GM18517 (cell line): ENCODE results near the gene CLEC14A.

ENCODE experiments used
- ATAC-seq: cut with Tn5 transposase; IDR thresholded peaks from one replicate; pipeline ENCODE4 v1.9.1; 2021; ENCODE audit warnings: mild to moderate bottlenecking, moderate library complexity; ENCODE audit not compliant: unreplicated experiment

The CLEC14A gene

DNA sequence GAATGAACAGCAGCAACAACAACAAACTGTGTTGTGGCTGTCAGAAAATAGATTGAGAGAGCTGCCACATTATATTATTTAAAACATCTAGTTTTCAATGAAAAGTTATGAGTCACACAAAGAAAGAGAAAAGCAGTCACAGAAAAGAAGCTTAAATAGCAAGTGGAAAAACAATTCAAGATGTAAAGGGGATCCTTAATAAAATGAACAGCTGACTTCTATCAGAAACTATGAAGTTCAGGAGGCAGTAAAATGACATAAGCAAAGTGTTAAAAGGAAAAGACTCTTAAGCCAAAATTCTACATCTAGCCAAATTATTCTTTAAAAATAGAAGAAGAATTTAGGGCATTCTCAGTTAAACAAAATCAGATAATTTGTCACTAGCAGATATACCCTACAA, 5.6 kb downstream of the CLEC14A start:
- ATAC-seq = no peak

DNA sequence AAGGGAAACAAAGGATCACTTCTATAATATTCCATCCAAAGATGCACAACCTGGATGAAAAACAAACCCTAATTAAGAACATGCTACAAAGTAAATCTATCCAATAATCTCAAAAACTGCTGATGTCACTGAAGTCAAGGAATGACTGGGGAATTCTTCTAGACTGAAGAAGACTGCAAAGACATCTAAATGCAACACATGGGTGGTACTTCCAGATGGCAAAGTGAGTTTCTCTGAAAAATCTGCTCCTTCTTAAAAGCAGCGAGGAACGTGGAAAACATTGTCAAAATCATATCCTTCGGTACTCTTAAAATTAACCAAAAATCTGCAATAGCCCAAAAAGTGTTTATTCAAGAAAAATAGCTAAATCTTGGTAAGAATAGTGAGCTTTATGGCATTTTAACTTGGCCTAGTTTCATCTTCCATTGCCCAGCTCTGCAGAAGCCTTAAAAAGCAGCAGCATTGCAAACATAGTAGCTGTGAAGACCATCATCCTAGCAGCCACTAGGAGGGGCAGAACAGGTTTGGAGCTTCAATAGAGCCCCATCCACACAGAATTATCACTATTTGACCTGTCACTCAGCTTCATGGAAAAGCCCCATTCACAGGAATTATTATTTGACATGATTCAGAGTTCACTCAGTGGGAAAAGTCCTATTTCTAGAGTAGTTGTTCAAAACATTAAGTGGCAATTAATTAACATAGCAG, 7.4 kb downstream of the CLEC14A start:
- no peak for ATAC-seq

GRCh38 chr14:38243696-38244240, 12.1 kb downstream of the CLEC14A start:
- no peak for ATAC-seq

- no peak for ATAC-seq
Observed at GRCh38 chr14:38238878-38239277, 17.0 kb downstream of the CLEC14A start.

DNA sequence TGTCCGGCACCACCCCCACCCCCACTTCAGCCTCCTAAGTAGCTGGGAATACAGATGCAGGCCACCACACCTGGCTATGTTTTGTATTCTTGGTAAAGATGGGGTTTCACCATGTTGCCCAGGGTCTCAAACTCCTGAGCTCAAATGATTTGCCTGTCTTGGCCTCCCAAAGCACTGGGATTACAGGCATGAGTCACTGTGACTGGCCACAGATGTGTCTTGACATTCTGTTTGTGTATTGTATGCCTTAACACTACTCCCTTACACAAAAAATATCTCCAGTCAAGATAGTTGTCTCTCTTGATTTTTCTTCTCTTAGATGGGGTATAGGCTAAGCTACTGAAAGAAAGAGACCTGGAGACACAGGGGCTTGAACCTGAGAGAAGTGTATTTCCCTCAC, 17.6 kb downstream of the CLEC14A start:
- ATAC-seq = no peak

DNA sequence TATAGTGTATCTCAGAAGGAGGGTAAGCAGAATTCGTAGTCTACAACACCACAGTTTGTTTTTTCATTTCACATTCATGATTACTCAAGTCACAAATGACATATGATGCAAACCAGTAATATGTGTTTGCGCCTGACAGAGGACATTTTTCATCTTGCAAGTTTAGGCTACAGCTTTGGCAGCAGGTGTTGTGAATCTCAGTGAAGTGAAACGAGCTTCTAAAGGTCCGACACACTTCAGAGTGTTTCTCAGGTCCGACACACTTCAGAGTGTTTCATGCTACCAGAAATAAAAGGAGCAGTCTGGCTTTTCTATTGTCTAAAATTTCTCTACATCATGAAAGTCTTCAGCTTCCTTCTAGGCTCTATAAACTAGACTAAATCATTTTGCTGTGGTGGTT, 22.7 kb downstream of the CLEC14A start:
- ATAC-seq = no peak

DNA sequence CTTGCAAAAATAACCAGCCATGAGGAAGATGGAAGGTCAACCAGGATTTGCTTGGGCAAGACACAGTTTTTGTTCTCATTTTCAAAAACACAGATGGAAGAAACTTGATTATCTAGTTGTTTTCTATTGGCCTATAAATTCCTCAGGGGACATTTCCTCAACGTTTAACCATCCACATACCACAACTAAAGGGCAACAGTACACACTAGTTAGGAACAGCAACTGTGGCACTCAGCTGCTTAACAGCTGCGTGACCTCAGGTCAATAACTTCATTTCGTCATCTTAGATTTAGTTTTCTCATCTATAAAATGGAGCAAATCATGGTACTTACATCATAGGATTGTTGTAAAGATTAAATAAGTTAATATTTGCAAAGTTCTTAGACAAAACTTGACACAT, 29.5 kb downstream of the CLEC14A start:
- ATAC-seq = no peak

DNA sequence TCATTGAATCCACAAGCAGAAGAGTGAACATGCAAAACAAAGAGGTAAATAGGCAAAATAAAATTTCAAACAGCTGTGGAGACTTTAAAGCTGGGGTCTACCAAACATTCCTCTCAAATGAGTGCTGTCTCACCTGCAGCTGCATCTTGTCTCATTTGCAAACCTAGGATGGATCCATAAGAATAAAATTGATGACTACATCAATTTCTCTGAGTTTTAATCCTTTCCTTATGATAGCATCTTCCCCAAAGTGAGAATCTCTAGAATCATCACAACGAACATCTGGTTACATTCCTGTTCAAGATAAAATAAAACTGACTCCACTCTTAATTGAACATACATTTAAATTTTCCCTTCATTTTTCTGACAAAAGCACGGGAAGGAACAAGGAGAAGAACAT, 29.9 kb downstream of the CLEC14A start:
- ATAC-seq = no peak

GRCh38 chr14:38224338-38224737, 31.6 kb downstream of the CLEC14A start:
- no peak for ATAC-seq

DNA sequence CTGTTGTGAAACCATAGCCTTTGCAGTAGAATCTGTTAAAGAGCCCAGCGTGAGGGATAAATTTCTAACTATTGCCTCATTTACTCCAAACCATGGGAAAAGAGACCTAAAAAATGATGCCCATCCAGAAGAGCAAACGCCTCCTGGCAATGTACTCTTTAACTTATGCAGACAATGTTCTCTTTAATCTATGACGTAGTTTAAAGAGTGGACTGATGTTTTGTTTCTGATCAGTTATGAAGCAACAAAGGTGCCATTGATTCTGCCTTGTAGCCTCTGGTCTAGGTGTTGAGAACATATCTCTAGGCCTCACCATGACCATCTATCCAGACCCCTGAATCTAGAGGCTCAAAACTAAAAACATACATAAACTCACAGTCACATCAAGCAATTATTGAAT, 34.8 kb downstream of the CLEC14A start:
- no peak for ATAC-seq

GRCh38 chr14:38217553-38217952, 38.3 kb downstream of the CLEC14A start:
- ATAC-seq = no peak

DNA sequence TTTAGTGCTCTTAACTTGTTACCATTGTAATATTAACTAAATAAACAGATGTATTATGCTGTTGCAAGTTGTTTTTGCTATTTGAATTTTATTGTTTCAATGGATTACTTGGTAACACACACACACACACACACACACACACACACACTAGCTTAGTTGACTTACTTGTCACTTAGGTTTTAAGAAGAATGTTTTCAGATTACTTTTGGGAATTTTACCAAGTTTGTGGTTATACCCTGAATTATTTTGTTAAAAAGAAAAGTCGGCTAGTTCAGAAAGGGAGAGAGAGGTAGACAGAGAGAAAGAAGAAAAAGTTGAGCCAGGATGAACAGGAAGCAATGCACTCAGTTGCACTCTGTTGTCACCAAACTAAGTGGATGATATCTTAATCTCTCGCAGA, 42.9 kb downstream of the CLEC14A start:
- no peak for ATAC-seq

DNA sequence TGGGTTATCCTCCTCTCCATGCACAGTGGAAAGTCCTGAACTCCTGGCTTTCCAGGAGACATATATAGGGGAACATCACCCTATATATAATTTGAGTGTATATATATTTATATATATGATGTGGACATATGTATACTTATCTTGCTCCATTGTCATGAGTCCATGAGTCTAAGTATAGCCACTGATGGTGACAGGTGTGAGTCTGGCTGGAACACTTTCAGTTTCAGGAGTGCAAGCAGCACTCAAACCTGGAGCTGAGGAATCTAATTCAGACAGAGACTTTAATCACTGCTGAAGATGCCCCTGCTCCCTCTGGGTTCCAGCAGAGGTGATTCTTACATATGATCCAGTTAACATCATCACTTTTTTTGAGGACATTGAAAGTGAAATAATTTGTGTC, 43.8 kb downstream of the CLEC14A start:
- no peak for ATAC-seq

- no peak for ATAC-seq
Observed at GRCh38 chr14:38211255-38211735, 44.6 kb downstream of the CLEC14A start.

DNA sequence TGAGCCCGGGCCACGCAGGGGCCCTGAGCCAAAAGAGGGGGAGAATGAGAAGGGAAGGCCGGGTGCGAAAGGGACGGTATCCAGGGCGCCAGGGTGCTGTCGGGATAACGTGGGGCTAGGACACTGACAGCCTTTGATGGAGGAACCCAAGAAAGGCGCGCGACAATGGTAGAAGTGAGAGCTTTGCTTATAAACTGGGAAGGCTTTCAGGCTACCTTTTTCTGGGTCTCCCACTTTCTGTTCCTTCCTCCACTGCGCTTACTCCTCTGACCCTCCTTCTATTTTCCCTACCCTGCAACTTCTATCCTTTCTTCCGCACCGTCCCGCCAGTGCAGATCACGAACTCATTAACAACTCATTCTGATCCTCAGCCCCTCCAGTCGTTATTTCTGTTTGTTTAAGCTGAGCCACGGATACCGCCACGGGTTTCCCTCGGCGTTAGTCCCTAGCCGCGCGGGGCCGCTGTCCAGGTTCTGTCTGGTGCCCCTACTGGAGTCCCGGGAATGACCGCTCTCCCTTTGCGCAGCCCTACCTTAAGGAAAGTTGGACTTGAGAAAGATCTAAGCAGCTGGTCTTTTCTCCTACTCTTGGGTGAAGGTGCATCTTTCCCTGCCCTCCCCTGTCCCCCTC, 45.2 kb downstream of the CLEC14A start:
- ATAC-seq = no peak

- no peak for ATAC-seq
Observed at GRCh38 chr14:38209572-38210557, 46.0 kb downstream of the CLEC14A start.

DNA sequence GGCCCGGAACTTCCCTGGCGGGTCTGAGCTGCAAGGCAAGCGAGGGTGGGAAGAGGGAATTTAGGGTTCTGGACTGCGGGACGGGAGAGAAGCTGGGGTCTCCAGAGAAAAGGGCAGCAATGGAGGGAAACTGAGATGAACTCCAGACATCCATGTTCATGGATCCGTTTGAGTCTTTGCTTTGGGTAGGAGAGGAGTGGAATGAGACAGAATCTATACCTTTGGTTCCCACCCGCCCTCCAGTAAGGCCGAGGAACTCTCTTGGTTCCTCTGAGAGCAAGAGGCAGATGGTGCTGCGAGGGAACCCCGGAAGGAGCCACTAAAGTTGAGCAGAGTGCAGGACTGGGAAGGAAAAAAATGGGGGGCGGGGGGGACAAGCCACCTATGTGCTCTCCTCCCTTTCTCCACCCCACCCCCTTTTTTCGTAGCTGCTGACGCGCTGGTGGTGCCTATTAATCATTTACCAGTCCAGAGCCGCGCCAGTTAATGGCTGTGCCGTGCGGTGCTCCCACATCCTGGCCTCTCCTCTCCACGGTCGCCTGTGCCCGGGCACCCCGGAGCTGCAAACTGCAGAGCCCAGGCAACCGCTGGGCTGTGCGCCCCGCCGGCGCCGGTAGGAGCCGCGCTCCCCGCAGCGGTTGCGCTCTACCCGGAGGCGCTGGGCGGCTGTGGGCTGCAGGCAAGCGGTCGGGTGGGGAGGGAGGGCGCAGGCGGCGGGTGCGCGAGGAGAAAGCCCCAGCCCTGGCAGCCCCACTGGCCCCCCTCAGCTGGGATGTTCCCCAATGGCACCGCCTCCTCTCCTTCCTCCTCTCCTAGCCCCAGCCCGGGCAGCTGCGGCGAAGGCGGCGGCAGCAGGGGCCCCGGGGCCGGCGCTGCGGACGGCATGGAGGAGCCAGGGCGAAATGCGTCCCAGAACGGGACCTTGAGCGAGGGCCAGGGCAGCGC, 47.0 kb downstream of the CLEC14A start:
- no peak for ATAC-seq

DNA sequence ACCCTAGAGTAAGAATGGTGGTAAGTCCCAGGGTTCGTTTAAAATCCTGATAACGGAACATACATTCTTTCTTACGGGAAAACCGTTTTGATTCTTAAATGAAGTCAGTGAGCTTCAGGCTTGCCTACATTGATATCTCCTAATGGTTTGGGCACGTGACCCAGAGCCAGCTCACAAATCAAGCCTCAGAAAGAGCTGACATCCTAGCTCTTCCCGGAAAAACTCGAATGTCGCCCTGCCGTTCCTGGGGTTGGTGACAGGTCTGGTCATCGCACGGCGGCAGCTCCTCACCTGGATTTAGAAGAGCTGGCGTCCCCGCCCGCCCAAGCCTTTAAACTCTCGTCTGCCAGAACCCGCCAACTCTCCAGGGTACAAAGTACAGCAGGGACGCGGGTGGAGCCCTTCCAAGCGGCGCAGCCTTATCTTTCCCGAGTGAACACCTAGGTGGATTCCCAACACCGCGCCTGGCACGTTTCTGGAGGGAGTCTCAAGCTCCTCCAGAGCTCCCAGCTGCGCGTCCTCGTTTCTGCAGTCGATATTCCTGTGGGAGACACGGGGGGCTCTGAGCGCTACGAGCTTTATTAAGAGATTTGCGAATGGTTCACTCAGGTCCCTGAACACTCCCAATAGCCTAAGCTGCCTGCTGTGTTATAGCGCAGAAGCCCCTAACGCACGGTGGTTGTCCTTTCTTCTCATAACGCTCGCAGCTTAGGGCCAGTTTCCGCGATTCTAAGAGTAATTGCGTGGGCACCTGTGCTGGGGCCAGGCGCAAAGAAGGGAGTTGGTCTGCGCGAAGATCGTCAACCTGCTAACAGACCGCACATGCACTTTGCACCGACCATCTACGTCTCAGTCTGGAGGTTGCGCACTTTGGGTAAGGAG, 47.9 kb downstream of the CLEC14A start, which contains the start of gene SSTR1:
Gene SSTR1 (plus strand): TSS at position 169 of the 882 bp plus-strand sequence. CDS start 1,486 bp downstream, outside the sequence.
- ATAC-seq = no peak

DNA sequence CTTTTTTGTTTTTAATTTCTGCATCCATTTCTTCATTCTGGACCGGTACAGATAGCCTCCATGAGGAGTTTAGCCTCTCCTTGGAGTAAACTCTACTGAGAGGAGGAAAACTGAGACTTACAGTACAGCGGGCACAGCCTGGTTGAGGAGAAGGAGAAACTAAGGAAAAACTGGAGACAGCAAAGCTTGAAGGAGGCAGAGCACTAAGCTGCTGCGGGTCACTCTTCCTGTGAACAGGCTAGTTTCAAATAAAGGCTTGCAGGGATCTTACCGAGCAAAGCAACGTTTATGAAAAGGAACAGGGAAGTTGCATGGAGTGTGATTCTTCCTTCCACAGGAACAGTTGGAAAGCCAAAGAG, 48.5 kb downstream of the CLEC14A start:
- no peak for ATAC-seq
